GM23338 (cell line): ENCODE measurements around the gene UBE2Z. TPM values are rescaled to one million over a fixed set of nuclear protein-coding genes. Genes with fewer than 3 reads are reported as not detected.

Experiments
- ATAC-seq: fragments of 200-7000 bp; cut with Tn5 transposase; 3 replicates; pipeline ENCODE4 v1.9.1; 2020
- DNase-seq: peaks from one replicate; pipeline ENCODE4 v3.0.0-alpha.2; 2015; ENCODE audit warnings: low spot score
- H2AFZ ChIP-seq: fragments of 200-600 bp; sonication (generic); 2 replicates; pipeline ENCODE4 v1.8.0; 2016; ENCODE audit warnings: antibody characterized with exemption, mild to moderate bottlenecking, moderate library complexity
- H3F3A ChIP-seq: fragments of 200-600 bp; sonication (generic); replicated peaks from 2 replicates; pipeline ENCODE4 v1.8.0; 2017; ENCODE audit warnings: antibody characterized with exemption, mixed run types, low read depth
- H3K27ac ChIP-seq: fragments of 200-600 bp; sonication (generic); 2 replicates; pipeline ENCODE4 v1.6.1; 2016; ENCODE audit warnings: low read depth
- H3K27me3 ChIP-seq: fragments of 200-600 bp; sonication (generic); 2 replicates; pipeline ENCODE4 v1.8.0; 2016; ENCODE audit warnings: mild to moderate bottlenecking, mixed run types, moderate library complexity; ENCODE audit not compliant: insufficient read depth
- H3K36me3 ChIP-seq: fragments of 200-600 bp; sonication (generic); 2 replicates; pipeline ENCODE4 v1.8.0; 2016; ENCODE audit warnings: mild to moderate bottlenecking; ENCODE audit not compliant: insufficient read depth
- H3K4me1 ChIP-seq: fragments of 200-600 bp; sonication (generic); 2 replicates; pipeline ENCODE4 v1.8.0; 2016; ENCODE audit warnings: mild to moderate bottlenecking, moderate library complexity; ENCODE audit not compliant: insufficient read depth
- H3K4me2 ChIP-seq: fragments of 200-600 bp; sonication (generic); 2 replicates; pipeline ENCODE4 v1.7.1; 2017; ENCODE audit warnings: mixed run types
- H3K4me3 ChIP-seq: fragments of 200-600 bp; sonication (generic); 2 replicates; pipeline ENCODE4 v1.6.1; 2016; ENCODE audit warnings: mixed run types
- H3K79me2 ChIP-seq: fragments of 200-600 bp; sonication (generic); replicated peaks from 2 replicates; pipeline ENCODE4 v1.8.0; 2017; ENCODE audit warnings: mild to moderate bottlenecking; ENCODE audit not compliant: insufficient read depth
- H3K9me2 ChIP-seq: fragments of 200-600 bp; sonication (generic); 2 replicates; pipeline ENCODE4 v1.8.0; 2017; ENCODE audit not compliant: insufficient read depth
- H4K20me1 ChIP-seq: fragments of 200-600 bp; sonication (generic); replicated peaks from 2 replicates; pipeline ENCODE4 v1.8.0; 2017; ENCODE audit warnings: mild to moderate bottlenecking; ENCODE audit not compliant: insufficient read depth
- H3K27ac Mint-ChIP-seq: 2 replicates; pipeline ENCODE4 v1.8.0; 2020; ENCODE audit warnings: inconsistent platforms, mild to moderate bottlenecking, moderate library complexity, mixed read lengths
- H3K27me3 Mint-ChIP-seq: 3 replicates; pipeline ENCODE4 v1.8.0; 2022; ENCODE audit warnings: low read depth, mild to moderate bottlenecking, moderate library complexity, mixed read lengths, inconsistent platforms; ENCODE audit not compliant: insufficient read depth, poor library complexity
- H3K36me3 Mint-ChIP-seq: 3 replicates; pipeline ENCODE4 v1.8.0; 2021; ENCODE audit warnings: low read depth, mild to moderate bottlenecking, inconsistent platforms, moderate library complexity, mixed read lengths
- H3K4me1 Mint-ChIP-seq: 3 replicates; pipeline ENCODE4 v1.8.0; 2020; ENCODE audit warnings: mild to moderate bottlenecking, inconsistent platforms, mixed read lengths
- H3K4me3 Mint-ChIP-seq: 3 replicates; pipeline ENCODE4 v1.8.0; 2021; ENCODE audit warnings: moderate library complexity, mild to moderate bottlenecking, inconsistent platforms, mixed read lengths
- H3K9me3 Mint-ChIP-seq: 3 replicates; pipeline ENCODE4 v1.8.0; 2020; ENCODE audit warnings: moderate library complexity, mild to moderate bottlenecking, inconsistent platforms, mixed read lengths
- CREB1 ChIP-seq: fragments of 250-450 bp; sonication (Bioruptor Pico); IDR thresholded peaks from 2 replicates; pipeline ENCODE4 v1.5.0; 2020; ENCODE audit warnings: low read depth, mild to moderate bottlenecking, moderate library complexity
- CTCF ChIP-seq, 2 experiments: fragments of 200-600 bp in 1 of 2; sonication (generic) in 1 of 2; conservative IDR thresholded peaks; 2 replicates each; pipeline versions ENCODE4 v1.5.1 to v1.6.1; 2016 to 2017; ENCODE audit warnings: antibody characterized with exemption in 2 of 2, low read depth in 2 of 2, mild to moderate bottlenecking in 2 of 2, moderate library complexity in 1 of 2
- ETS1 ChIP-seq: IDR thresholded peaks from 2 replicates; pipeline ENCODE4 v1.6.1; 2016; ENCODE audit warnings: antibody characterized with exemption
- EZH2phosphoT487 ChIP-seq: fragments of 200-600 bp; sonication (generic); IDR thresholded peaks from one replicate; pipeline ENCODE4 v1.8.1; 2018; ENCODE audit warnings: antibody characterized with exemption; ENCODE audit not compliant: unreplicated experiment
- JUNB ChIP-seq: IDR thresholded peaks from one replicate; pipeline ENCODE4 v1.6.1; 2016; ENCODE audit warnings: antibody characterized with exemption; ENCODE audit not compliant: unreplicated experiment
- NANOG ChIP-seq: IDR thresholded peaks from 2 replicates; pipeline ENCODE4 v1.6.1; 2016; ENCODE audit warnings: antibody characterized with exemption, borderline replicate concordance
- POLR2AphosphoS5 ChIP-seq: IDR thresholded peaks from 2 replicates; pipeline ENCODE4 v1.6.1; 2016; ENCODE audit warnings: antibody characterized with exemption, low read depth
- REST ChIP-seq: IDR thresholded peaks from one replicate; pipeline ENCODE4 v1.6.1; 2018; ENCODE audit warnings: antibody characterized with exemption; ENCODE audit not compliant: unreplicated experiment
- ZNF114 ChIP-seq: fragments of 250-450 bp; sonication (Bioruptor Pico); IDR thresholded peaks from 2 replicates; pipeline ENCODE4 v1.5.0; 2020; ENCODE audit warnings: mild to moderate bottlenecking, moderate library complexity
- ZNF331 ChIP-seq: fragments of 250-450 bp; sonication (Bioruptor Pico); IDR thresholded peaks from 2 replicates; pipeline ENCODE4 v1.5.0; 2020; ENCODE audit warnings: low read depth, mild to moderate bottlenecking, moderate library complexity
- polyA plus RNA-seq: library from polyadenylated mRNA; unstranded; fragments of >200 nt; fragmentation: Nextera tagmentation; extraction: Ambion mirVana; gene quantifications from 2 replicates; pipeline ENCODE4 v1.2.1, GENCODE V29; 2016
- total RNA-seq: library from RNA; depleted of rRNA; stranded (reverse); fragments of >200 nt; shearing (Covaris generic); gene quantifications from 2 replicates; pipeline ENCODE4 v1.2.3, GENCODE V29; 2014

The UBE2Z gene
- total and polyA plus RNA-seq, 2 experiments from 2014 or later, result 34.1 to 78.5 TPM

- TF ChIP-seq REST (no peak), EZH2phosphoT487 (no peak), ZNF331 (CRISPR knock-in tag) (no peak)
Measured at GRCh38 chr17:48883171-48883570, 25.0 kb upstream of the UBE2Z start (continued).

- Mint-ChIP-seq H3K4me3 (no peak overlapping the region), H3K9me3 (no peaks in the 10 kb centered on the region), H3K27me3 (peaks cover 15% of the 10 kb centered on the region), H3K27ac (no peak overlapping the region), H3K4me1 (peaks cover 9% of the 10 kb centered on the region), H3K36me3 (peaks cover 7% of the 10 kb centered on the region; the same call in 2 of the 3 replicates)
- no peak for TF ChIP-seq CTCF (conservative IDR thresholded peaks at IDR 0.05; ENCODE audit: low read depth in 2 of 2)
- no peak for TF ChIP-seq EZH2phosphoT487
- no peak for TF ChIP-seq CREB1 (CRISPR knock-in tag)
- no peak for TF ChIP-seq JUNB
- no peak for TF ChIP-seq ZNF331 (CRISPR knock-in tag)
- TF ChIP-seq ZNF114 (CRISPR knock-in tag), result no peak
- no peak for TF ChIP-seq REST
- no peak for TF ChIP-seq POLR2AphosphoS5
- TF ChIP-seq NANOG, result no peak
- TF ChIP-seq ETS1, result no peak
- no peaks in the 10 kb centered on the region for H3F3A ChIP-seq
- DNase-seq (no peak), ATAC-seq (no peak)
- no peak overlapping the region for H2AFZ ChIP-seq
- no peaks in the 10 kb centered on the region for H4K20me1 ChIP-seq
- H3K4me2 ChIP-seq, result no peak overlapping the region
- H3K4me3 ChIP-seq, result no peak overlapping the region
- no peak overlapping the region for H3K27ac ChIP-seq
- H3K79me2 ChIP-seq, result peaks cover 18% of the 10 kb centered on the region
- H3K36me3 ChIP-seq, result no peaks in the 10 kb centered on the region; the same call in 1 of the 2 replicates
- H3K4me1 ChIP-seq, result peaks cover 5% of the 10 kb centered on the region
- no peaks in the 10 kb centered on the region for H3K27me3 ChIP-seq
- H3K9me2 ChIP-seq, result no peaks in the 10 kb centered on the region
Measured at GRCh38 chr17:48890086-48890485, 18.1 kb upstream of the UBE2Z start.
